Activated T-helper 1 cell treated with Interleukin-2 at 50 U/mL for 16 hours (primary cell): Measurements from ENCODE around the gene PREB.

Experiments used
- DNase-seq: peaks from one replicate; pipeline ENCODE4 v3.0.0-alpha.2; 2020; ENCODE audit warnings: low read depth

Gene PREB

DNA sequence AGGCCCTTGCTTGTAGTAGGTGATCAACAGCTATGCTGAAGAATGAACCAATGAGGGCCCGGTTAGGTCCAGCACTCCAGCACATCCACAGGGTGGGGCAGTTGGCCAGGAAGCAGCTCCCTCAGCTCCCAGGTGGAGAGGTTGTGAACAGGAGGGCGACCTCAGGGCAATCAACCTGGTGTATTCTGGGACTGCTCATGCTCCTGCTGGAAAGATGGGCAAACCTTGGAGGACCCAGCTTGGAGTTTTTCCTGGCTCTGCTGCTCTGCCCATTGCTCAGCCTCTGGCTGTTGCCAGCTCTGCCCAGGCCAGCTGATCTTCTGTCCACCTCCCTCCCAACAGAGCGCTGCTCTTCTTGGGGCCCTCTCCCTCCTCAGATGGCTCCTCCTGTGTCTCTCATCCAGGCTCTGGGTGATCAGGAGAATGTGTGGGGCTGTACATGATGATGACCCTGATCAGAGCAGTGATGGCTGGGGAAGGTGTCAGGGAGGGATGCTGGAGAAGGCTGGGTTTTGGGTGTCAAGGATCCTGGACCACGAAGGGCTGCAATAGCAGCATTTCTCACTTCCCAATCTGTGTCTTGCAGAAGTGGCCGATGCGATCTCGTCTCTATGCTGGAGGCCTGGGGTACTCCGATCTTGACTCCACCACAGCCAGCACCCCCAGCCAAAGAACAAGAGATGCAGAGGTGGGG is 17.8 kb upstream of the PREB start:
- DNase-seq, result no peak

GRCh38 chr2:27150639-27151230 is 16.3 kb upstream of the PREB start:
- no peak for DNase-seq

- DNase-seq, result no peak
Measured at GRCh38 chr2:27149570-27150405, 15.4 kb upstream of the PREB start.

- no peak for DNase-seq
Measured at GRCh38 chr2:27148801-27149439, 14.5 kb upstream of the PREB start, which contains the start of gene TCF23. TSS of gene TCF23 (plus strand) at chr2:27149004. CDS start at chr2:27149134, 130 bp downstream.

DNA sequence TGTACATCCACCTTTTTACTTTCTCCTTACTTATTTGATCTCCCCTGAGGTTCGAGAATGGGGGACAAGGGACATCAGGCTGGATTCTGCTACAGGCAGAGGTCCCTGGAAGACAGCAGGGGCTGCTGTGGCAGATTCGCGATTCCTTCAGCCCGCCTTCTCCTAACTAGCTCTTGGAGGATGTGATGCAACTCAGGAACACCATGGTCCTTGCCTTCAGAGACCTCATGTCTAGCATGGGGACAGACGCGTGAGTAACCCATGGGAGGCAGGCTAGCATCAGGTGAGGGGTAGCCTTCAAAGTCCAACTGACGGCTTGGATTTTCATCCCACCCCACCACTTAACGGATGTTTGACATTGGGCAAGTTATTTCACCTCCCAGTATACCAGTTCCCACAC is 13.5 kb upstream of the PREB start:
- no peak for DNase-seq

- no peak for DNase-seq
Measured at GRCh38 chr2:27145682-27146081, 11.2 kb upstream of the PREB start.

DNA sequence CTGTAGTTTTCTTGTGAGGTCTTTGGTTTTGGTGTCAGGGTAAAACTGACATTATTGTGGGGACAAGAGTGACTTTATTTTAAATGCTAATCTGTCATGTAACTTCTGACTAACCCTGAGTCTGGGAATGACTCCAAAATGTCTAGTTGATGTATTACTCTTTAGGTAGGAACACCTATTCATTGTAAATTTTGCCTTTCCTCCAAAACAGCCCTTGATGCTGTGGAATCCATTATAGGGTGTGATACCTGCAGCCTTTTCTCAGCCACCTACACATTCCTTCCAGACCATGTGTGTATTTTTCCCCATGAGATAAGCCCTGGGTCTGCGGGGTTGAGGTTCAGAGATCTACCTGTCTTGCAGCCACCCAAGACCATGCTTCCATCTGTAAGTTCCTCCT is 8.8 kb upstream of the PREB start:
- DNase-seq, result no peak

GRCh38 chr2:27139310-27139709 is 4.9 kb upstream of the PREB start, which contains the start of gene PRR30:
TSS of gene PRR30 (minus strand) at chr2:27139410. CDS start at chr2:27138329, 1,081 bp downstream.
- DNase-seq, result no peak

DNA sequence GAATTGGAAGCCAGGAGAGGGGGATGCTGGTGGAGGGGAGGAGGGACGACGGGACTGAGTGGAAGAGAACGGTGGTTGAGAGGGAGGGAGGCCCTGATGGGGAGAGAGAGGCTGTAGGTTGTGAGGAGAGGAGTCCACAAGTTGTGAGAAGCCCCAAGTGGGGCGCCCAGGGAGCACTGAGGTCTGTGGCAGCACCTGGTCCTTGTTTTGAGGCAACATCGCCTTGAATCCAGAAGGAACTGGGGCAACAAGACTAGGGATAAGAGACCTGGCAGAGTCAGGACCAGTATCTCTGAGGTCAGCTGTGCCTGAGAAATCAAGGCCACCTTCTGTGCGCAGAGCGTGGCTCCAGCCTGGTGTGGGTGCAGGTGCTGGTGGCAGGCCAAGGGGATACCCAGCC is 3.7 kb upstream of the PREB start:
- no peak for DNase-seq

DNA sequence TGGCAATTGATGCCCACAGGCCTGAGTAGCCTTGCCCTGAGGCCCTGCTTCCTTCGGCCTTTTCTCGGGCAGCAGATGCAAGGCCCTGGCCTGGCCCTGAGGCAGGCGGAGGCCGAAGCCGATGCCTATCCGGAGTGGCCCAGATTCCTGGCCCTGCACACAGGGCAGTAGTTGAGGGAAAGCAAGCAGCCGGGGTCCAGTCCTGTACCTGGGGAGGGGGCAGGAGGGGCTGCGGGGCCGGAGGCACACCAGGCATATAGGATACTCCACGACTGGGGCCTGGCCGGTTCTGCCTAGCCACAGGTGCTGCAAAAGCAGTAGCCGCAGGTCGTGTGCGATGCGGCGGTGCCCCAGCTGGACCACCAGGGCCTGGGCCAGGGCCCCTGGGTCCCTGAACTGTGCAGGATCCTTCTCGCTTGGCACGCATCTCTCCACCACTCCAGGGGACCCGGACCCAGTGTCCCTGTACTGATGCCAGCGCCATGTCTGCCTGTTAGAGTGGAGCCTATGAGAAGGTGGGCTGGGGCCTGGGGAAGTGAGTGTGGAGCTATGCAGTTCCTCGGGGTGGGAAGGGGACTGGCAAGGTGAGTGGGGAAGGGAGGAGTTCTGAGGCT is 3.0 kb upstream of the PREB start:
- no peak for DNase-seq

DNA sequence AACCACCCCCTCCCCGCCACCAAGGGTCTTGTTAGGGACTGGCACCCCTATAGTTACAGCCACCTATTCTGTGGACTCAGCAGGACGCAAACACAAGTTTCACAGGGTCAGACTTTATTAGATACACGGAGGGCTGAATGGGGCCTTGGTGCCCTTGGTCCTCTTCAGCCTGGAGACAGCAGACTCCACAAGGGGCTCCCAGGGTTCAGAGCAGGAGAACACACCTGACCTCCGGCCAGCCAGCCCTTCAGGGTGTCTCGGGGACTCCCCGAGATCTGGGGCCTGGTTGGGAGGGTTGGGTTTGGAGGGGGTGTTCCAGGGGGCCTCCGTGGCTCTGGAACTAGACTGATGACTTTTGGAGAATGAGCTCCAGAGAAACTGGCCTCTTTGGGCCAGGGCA is 2.3 kb upstream of the PREB start:
- no peak for DNase-seq

- DNase-seq, result no peak
Measured at GRCh38 chr2:27135478-27135955, 1.1 kb upstream of the PREB start.

GRCh38 chr2:27134781-27135477 is 493 bp upstream of the PREB start:
- no peak for DNase-seq

- DNase-seq, result no peak
Measured at GRCh38 chr2:27133195-27133875, 1.1 kb downstream of the PREB start.

- no peak for DNase-seq
Measured at GRCh38 chr2:27131429-27131828, 3.0 kb downstream of the PREB start.

- DNase-seq, result no peak
Measured at GRCh38 chr2:27130396-27130795, 4.0 kb downstream of the PREB start.

- DNase-seq, result no peak
Measured at GRCh38 chr2:27128668-27129571, 5.5 kb downstream of the PREB start.

GRCh38 chr2:27127883-27128667 is 6.4 kb downstream of the PREB start:
- DNase-seq, result no peak

GRCh38 chr2:27126252-27126710 is 8.2 kb downstream of the PREB start:
- no peak for DNase-seq
